ENCODE results near the gene SLC16A3.

GRCh38 chr17:82245134-82246039 lies 16.5 kb downstream of the SLC16A3 start:
- no peak for TF ChIP-seq CTCF (IDR thresholded peaks at IDR 0.05)
- no peak for TF ChIP-seq POLR2A (IDR thresholded peaks at IDR 0.05)
- TF ChIP-seq POLR2AphosphoS5 (IDR thresholded peaks at IDR 0.05), result no peak

Data from breast epithelium (tissue), 3 donors.